ENCODE measurements around the gene JAKMIP1. TPM values are rescaled to one million over a fixed set of nuclear protein-coding genes. Genes with fewer than 3 reads are reported as not detected.

Gene JAKMIP1
- total RNA-seq, 3 donors from 2014 or later: 0.66 to 0.88 (median 0.80) TPM

- H3K9me3 ChIP-seq: peaks cover 5 to 12% of the 10 kb centered on the region in 2 donors
- H3K27me3 ChIP-seq: peaks cover 2 to 6% of the 10 kb centered on the region in 2 donors
- H3K27ac ChIP-seq: no peak overlapping the region
- intact Hi-C loops (cut with DNase I; ENCODE audit: low total_unique reads): loop anchor here (2.0 kb wide), 1 partner anchor 76 kb away; no protein-coding TSS in a partner anchor
- H3K36me3 ChIP-seq: no peaks in the 10 kb centered on the region
- H3K4me3 ChIP-seq: no peak overlapping the region
- H3K4me1 ChIP-seq: no peaks in the 10 kb centered on the region
- TF ChIP-seq POLR2A (IDR thresholded peaks at IDR 0.05) (no peak), POLR2AphosphoS5 (IDR thresholded peaks at IDR 0.05) (no peak), CTCF (IDR thresholded peaks at IDR 0.05) (no peak)
- peak in 1 of 2 donors; percentile 17 for DNase-seq (ENCODE audit: low spot score in 2 of 2)
Observed at GRCh38 chr4:6204871-6205566, 4.7 kb upstream of the JAKMIP1 start.

- no peaks in the 10 kb centered on the region for H3K36me3 ChIP-seq
- intact Hi-C loops (cut with DNase I; ENCODE audit: low total_unique reads): loop anchor here (2.0 kb wide), 1 partner anchor 77 kb away; no protein-coding TSS in a partner anchor
- H3K27ac ChIP-seq: no peak overlapping the region
- peaks cover 5 to 12% of the 10 kb centered on the region in 2 donors for H3K9me3 ChIP-seq
- peaks cover 7 to 14% of the 10 kb centered on the region in 2 donors for H3K27me3 ChIP-seq
- DNase-seq (ENCODE audit: low spot score in 2 of 2): peak in 1 of 2 donors; percentile 12
- H3K4me1 ChIP-seq: peaks cover 0 to 4% of the 10 kb centered on the region in 2 donors
- no peak overlapping the region for H3K4me3 ChIP-seq
- TF ChIP-seq POLR2AphosphoS5 (IDR thresholded peaks at IDR 0.05) (no peak), CTCF (IDR thresholded peaks at IDR 0.05) (no peak), POLR2A (IDR thresholded peaks at IDR 0.05) (no peak)
Observed at GRCh38 chr4:6204098-6204497, 3.7 kb upstream of the JAKMIP1 start.

- peak in 1 of 2 donors; percentile 38 for DNase-seq (ENCODE audit: low spot score in 2 of 2)
- TF ChIP-seq CTCF (IDR thresholded peaks at IDR 0.05) (no peak), POLR2A (IDR thresholded peaks at IDR 0.05) (no peak), POLR2AphosphoS5 (IDR thresholded peaks at IDR 0.05) (no peak)
Observed at GRCh38 chr4:6201580-6202091, 1.3 kb upstream of the JAKMIP1 start.

GRCh38 chr4:6200922-6201362 is 593 bp upstream of the JAKMIP1 start:
- Histone ChIP-seq H3K36me3 (no peaks in the 10 kb centered on the region), H3K9me3 (peaks cover 5 to 12% of the 10 kb centered on the region in 2 donors), H3K27me3 (peaks cover 7 to 42% of the 10 kb centered on the region in 2 donors), H3K4me3 (peak overlapping the region in 2 of 3 donors; percentile 55 to 75), H3K4me1 (peaks cover 0 to 4% of the 10 kb centered on the region in 2 donors), H3K27ac (no peak overlapping the region)
- intact Hi-C loops (cut with DNase I; ENCODE audit: low total_unique reads): no loop called here
- TF ChIP-seq POLR2AphosphoS5 (IDR thresholded peaks at IDR 0.05): no peak
- TF ChIP-seq CTCF (IDR thresholded peaks at IDR 0.05): no peak
- TF ChIP-seq POLR2A (IDR thresholded peaks at IDR 0.05): no peak
- DNase-seq (ENCODE audit: low spot score in 2 of 2): no peak

More at GRCh38 chr4:6201580-6202091, 1.3 kb upstream of the JAKMIP1 start:
- intact Hi-C loops (cut with DNase I; ENCODE audit: low total_unique reads): no loop called here
- peaks cover 5 to 12% of the 10 kb centered on the region in 2 donors for H3K9me3 ChIP-seq
- H3K4me1 ChIP-seq: peaks cover 0 to 4% of the 10 kb centered on the region in 2 donors
- H3K27me3 ChIP-seq: peaks cover 7 to 35% of the 10 kb centered on the region in 2 donors
- H3K36me3 ChIP-seq: no peaks in the 10 kb centered on the region
- H3K27ac ChIP-seq: no peak overlapping the region
- no peak overlapping the region for H3K4me3 ChIP-seq

- TF ChIP-seq CTCF (IDR thresholded peaks at IDR 0.05): no peak
- TF ChIP-seq POLR2AphosphoS5 (IDR thresholded peaks at IDR 0.05): no peak
- no peak for TF ChIP-seq POLR2A (IDR thresholded peaks at IDR 0.05)
- Histone ChIP-seq H3K27ac (no peak overlapping the region), H3K9me3 (peaks cover 5 to 12% of the 10 kb centered on the region in 2 donors), H3K4me1 (peaks cover 0 to 4% of the 10 kb centered on the region in 2 donors), H3K4me3 (peak overlapping the region; percentile 37 to 75 (median 55)), H3K27me3 (peaks cover 7 to 55% of the 10 kb centered on the region in 2 donors), H3K36me3 (no peaks in the 10 kb centered on the region)
- intact Hi-C loops (cut with DNase I; ENCODE audit: low total_unique reads): no loop called here
- DNase-seq (ENCODE audit: low spot score in 2 of 2): no peak
Observed at GRCh38 chr4:6199422-6199921, 877 bp downstream of the JAKMIP1 start.

Data from breast epithelium (tissue), 4 donors.